ENCODE measurements around the gene MGAT5. TPM values are rescaled to one million over a fixed set of nuclear protein-coding genes. Genes with fewer than 3 reads are reported as not detected.

The MGAT5 gene
- total and polyA plus RNA-seq, 2 donors: 17.0 to 49.4 TPM

DNA sequence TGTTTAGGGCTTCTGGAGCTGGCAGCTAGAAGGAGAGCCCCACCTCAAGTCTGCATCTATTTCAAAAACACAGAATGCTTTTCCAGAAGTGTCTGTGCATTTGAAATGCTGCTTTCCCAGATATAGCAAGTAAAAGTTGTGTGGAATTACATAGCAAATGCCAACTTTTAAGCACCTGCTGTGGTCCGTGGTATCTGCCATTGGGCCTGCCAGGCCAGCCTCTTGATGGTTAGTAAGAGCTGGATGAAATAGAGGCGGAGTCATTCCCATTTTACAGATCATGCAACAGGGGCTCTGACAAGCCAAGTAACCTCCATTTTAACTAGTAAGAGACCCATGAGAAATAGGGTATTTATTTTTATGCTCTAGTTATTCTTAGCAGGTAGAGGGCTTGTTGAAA, 61.6 kb downstream of the MGAT5 start:
- 95% methylated on average over 2 of the region's 2 CpGs for WGBS
- DNase-seq (ENCODE audit: extremely low spot score): no peak

DNA sequence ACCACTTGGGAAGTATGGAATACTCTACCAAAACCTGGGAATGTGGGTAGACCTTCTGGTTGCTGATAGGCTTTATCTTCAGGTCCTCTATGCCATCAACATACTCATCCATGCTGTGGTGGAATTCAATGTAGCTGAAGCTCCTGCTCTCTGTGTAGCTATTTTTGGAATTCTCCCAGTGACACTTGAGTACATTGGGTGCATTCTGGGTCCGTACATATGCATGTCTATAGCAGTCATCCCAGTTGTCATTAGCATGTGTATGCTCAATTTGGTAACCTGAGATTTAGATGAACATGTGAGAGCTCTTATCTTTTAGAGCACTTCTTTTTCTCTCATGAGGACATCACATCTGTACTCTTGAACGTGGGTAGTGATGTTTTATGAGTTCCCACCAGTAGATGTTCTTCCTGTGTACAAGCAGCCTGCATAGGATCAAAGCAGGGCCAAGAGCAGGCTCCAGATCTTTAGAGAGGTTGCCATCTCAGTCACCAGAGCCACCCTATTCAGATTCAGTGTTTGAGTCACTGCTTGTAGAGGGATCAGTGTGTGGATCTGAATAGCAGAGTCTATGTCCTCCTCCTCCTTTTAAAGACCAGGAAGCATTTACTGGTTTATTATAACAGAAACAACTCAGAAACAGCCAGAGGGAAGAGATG, 65.9 kb downstream of the MGAT5 start:
- 68% methylated on average over 2 of the region's 2 CpGs for WGBS
- Histone ChIP-seq H3K4me1 (ENCODE audit: insufficient read depth) (no peaks in the 10 kb centered on the region), H3K4me3 (ENCODE audit: low read depth, low read length) (no peak overlapping the region), H3K36me3 (ENCODE audit: insufficient read depth) (peaks cover 2% of the 10 kb centered on the region), H3K27ac (ENCODE audit: low read depth) (no peak overlapping the region)
- no peak for DNase-seq (ENCODE audit: extremely low spot score)

More for the DNA sequence above, 61.6 kb downstream of the MGAT5 start:
- Histone ChIP-seq H3K4me1 (ENCODE audit: insufficient read depth) (no peaks in the 10 kb centered on the region), H3K4me3 (ENCODE audit: low read depth, low read length) (no peak overlapping the region), H3K36me3 (ENCODE audit: insufficient read depth) (peaks cover 2% of the 10 kb centered on the region), H3K27ac (ENCODE audit: low read depth) (no peak overlapping the region)

DNA sequence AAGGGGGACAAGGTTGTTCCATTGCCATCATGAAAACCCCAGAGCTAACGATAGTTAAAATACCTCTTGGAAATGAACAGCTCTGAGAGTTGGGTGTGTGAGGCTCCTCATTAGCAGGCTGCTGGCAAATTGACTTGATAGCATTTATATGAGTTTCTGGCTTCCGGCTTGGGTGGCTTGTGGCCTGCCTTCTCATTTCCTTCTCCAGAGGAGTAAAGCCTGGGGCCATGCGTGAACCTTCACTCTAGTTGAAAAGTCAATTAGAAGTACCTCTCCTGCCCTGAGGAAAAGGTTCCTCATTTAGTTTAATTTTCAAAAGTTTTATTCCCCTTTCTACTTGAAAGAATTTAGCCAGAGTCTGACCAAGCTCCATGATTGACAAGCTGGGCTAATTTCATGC, 67.1 kb downstream of the MGAT5 start:
- Histone ChIP-seq H3K4me3 (ENCODE audit: low read depth, low read length) (no peak overlapping the region), H3K27ac (ENCODE audit: low read depth) (no peak overlapping the region), H3K4me1 (ENCODE audit: insufficient read depth) (no peaks in the 10 kb centered on the region), H3K36me3 (ENCODE audit: insufficient read depth) (peaks cover 2% of the 10 kb centered on the region)
- WGBS: 92% methylated on average over 3 of the region's 3 CpGs
- DNase-seq (ENCODE audit: extremely low spot score): no peak

- no peak overlapping the region for H3K27ac ChIP-seq (ENCODE audit: low read depth)
- peaks cover 3% of the 10 kb centered on the region for H3K36me3 ChIP-seq (ENCODE audit: insufficient read depth)
- 93% methylated on average over 1 of the region's 1 CpG for WGBS
- H3K4me1 ChIP-seq (ENCODE audit: insufficient read depth): no peaks in the 10 kb centered on the region
- no peak overlapping the region for H3K4me3 ChIP-seq (ENCODE audit: low read depth, low read length)
- no peak for DNase-seq (ENCODE audit: extremely low spot score)
Observed at GRCh38 chr2:134323777-134324176, 69.9 kb downstream of the MGAT5 start.

- no peaks in the 10 kb centered on the region for H3K4me1 ChIP-seq (ENCODE audit: insufficient read depth)
- no peak overlapping the region for H3K4me3 ChIP-seq (ENCODE audit: low read depth, low read length)
- no peak for DNase-seq (ENCODE audit: extremely low spot score)
- no peak overlapping the region for H3K27ac ChIP-seq (ENCODE audit: low read depth)
- WGBS: 57% methylated on average over 4 of the region's 4 CpGs
- H3K36me3 ChIP-seq (ENCODE audit: insufficient read depth): peaks cover 3% of the 10 kb centered on the region
Observed at GRCh38 chr2:134324430-134324829, 70.6 kb downstream of the MGAT5 start.

DNA sequence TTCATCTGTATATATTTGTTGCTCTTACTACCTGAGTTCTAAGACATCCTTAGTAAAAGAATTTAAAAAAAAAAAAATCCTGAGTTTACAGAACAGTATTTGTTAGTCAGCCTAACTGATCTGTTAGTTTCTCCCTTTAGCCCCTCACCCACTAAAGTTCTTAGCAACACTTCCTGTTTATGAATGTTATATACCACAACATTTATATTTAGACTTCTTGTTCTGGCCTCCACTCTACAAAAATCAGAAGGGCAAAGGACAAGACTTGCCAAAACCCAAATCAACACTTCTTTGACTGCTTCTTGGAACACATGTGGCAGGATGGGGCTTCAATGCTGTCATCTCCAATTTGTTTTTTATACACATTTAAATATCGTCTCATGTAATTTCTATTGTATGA, 71.1 kb downstream of the MGAT5 start:
- Histone ChIP-seq H3K4me3 (ENCODE audit: low read depth, low read length) (no peak overlapping the region), H3K4me1 (ENCODE audit: insufficient read depth) (no peaks in the 10 kb centered on the region), H3K27ac (ENCODE audit: low read depth) (no peak overlapping the region), H3K36me3 (ENCODE audit: insufficient read depth) (peaks cover 1% of the 10 kb centered on the region)
- 71% methylated on average over 1 of the region's 1 CpG for WGBS
- DNase-seq (ENCODE audit: extremely low spot score): no peak

DNA sequence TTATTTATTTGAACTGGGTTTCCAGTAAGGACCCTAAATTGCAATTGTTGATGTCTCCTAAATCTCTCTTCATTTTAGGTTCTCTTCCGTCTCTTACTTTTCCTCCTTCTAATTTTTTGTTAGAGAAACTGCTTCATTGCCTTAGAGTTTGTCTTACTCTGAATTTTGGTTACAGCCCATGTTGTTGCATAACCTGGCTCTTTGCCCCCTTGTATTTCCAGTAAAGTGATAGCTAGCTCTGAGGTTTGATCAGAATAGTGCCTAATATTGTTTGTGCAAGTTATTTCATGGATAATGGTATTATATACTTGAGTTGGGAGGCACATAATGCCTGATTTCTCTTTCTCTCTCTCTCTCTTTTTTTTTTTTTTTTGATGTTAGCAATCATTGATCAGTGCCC, 71.8 kb downstream of the MGAT5 start:
- Histone ChIP-seq H3K27ac (ENCODE audit: low read depth) (no peak overlapping the region), H3K4me3 (ENCODE audit: low read depth, low read length) (no peak overlapping the region), H3K4me1 (ENCODE audit: insufficient read depth) (no peaks in the 10 kb centered on the region), H3K36me3 (ENCODE audit: insufficient read depth) (peaks cover 1% of the 10 kb centered on the region)
- DNase-seq (ENCODE audit: extremely low spot score): no peak
- 75% methylated on average over 1 of the region's 1 CpG for WGBS

DNA sequence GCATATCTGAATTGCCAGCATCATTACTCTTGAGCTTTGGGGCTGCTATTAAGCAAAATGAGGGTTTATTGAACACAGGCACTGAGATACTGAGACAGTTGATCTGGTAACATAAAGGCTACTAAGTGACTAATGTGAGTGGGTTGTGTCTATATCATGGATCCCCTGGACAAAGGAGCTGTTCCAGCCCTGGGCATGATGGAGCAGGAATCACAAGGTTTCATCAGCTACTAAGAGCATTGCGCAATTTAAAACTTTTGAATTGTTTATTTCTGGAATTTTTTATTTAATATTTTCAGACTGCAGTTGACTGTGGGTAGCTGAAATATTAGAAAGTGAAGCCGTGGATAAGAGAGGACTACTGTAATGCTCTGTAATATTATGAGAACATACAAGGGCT, 73.5 kb downstream of the MGAT5 start:
- peaks cover 1% of the 10 kb centered on the region for H3K36me3 ChIP-seq (ENCODE audit: insufficient read depth)
- no peak overlapping the region for H3K4me3 ChIP-seq (ENCODE audit: low read depth, low read length)
- 91% methylated on average over 2 of the region's 2 CpGs for WGBS
- peak overlapping the region; percentile 5 for H3K27ac ChIP-seq (ENCODE audit: low read depth)
- no peaks in the 10 kb centered on the region for H3K4me1 ChIP-seq (ENCODE audit: insufficient read depth)
- DNase-seq (ENCODE audit: extremely low spot score): no peak

DNA sequence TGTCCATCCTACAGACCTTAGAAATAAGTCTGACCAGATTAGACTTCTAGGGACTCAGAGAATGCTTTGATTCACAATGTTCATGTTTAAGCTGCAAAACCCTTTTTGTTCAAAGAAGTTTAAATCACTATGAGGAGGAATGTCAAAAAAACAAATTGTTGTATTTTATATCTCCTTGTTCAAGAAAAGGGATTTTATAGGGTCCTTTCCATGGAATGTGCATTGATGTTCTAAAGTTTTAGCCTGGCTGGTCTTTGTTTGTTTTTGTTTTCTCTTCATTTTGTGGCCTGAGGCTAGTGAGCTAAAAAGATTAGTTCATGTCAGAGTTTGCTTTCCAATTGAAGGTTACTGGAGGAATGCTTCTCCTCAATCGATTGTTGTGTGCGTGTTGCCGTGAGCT, 77.2 kb downstream of the MGAT5 start:
- Histone ChIP-seq H3K4me3 (ENCODE audit: low read depth, low read length) (no peak overlapping the region), H3K27ac (ENCODE audit: low read depth) (no peak overlapping the region), H3K4me1 (ENCODE audit: insufficient read depth) (no peaks in the 10 kb centered on the region), H3K36me3 (ENCODE audit: insufficient read depth) (peaks cover 1% of the 10 kb centered on the region)
- DNase-seq (ENCODE audit: extremely low spot score): no peak
- 92% methylated on average over 3 of the region's 3 CpGs for WGBS

DNA sequence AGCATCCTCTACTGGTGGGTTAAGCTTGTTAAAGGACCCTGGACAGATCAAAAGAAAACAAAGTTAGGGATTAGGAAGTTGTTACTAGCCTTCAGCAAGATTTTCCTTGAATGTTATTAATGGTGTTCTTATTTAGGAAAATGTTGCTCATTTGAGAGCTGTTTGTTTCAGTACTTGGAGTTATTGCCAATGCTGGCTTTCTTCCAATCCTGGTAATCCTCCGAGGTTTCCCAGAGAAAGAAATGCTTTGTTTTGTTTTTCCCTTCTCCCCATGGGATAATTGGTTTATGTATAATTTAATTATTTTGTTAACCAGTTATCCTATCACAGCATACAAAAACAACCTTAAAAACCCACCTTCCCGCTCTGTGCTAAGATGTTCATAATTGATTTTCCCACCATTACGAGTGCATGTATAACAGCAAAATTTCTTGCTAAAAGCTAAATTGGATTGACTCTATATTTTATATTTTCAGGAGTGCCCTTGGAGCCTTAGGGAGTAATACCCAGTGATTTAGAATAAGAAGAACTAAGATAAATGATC, 79.8 kb downstream of the MGAT5 start:
- H3K36me3 ChIP-seq (ENCODE audit: insufficient read depth): peaks cover 4% of the 10 kb centered on the region
- H3K4me3 ChIP-seq (ENCODE audit: low read depth, low read length): no peak overlapping the region
- 54% methylated on average over 3 of the region's 3 CpGs for WGBS
- no peak for DNase-seq (ENCODE audit: extremely low spot score)
- H3K4me1 ChIP-seq (ENCODE audit: insufficient read depth): no peaks in the 10 kb centered on the region
- no peak overlapping the region for H3K27ac ChIP-seq (ENCODE audit: low read depth)

DNA sequence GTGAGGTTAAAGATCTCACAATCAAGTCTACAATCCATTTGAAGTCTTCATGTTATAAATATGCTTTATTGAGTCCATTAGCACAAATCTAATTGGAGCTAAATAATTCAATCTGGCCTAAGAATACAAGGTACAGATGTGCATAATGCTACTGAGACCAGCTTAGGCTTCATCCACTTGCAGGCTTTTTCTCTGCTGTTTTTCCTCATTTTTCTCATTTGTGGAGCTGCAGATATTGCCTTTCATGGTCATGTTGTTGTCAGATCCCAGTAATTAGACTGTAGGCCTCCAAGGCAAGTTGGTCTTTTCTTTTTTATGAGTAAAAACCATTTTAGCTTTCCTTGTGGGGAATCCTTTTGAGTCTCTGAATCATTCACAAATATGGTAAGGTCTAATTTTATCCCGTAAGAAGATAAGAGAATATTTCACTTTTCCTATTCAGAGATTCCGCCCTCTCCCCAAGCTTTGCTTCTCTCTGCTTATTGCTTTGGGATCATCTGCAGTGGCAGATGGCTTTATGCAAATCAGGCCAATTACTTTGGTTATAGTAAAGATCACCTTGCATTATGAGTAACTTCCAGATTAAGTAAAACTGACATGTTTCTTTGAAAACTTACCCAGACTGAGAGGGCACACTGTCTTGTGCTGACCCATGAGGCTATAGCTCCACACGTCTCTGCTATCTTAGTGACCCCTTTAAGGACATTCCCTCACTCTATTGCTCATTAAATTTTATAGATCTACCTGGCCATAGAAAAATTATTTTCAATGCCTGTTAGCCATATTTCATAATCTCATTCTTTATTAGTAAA, 80.9 kb downstream of the MGAT5 start:
- 50% methylated on average over 3 of the region's 3 CpGs for WGBS
- Histone ChIP-seq H3K36me3 (ENCODE audit: insufficient read depth) (peaks cover 5% of the 10 kb centered on the region), H3K4me3 (ENCODE audit: low read depth, low read length) (no peak overlapping the region), H3K4me1 (ENCODE audit: insufficient read depth) (no peaks in the 10 kb centered on the region), H3K27ac (ENCODE audit: low read depth) (no peak overlapping the region)
- DNase-seq (ENCODE audit: extremely low spot score): no peak

DNA sequence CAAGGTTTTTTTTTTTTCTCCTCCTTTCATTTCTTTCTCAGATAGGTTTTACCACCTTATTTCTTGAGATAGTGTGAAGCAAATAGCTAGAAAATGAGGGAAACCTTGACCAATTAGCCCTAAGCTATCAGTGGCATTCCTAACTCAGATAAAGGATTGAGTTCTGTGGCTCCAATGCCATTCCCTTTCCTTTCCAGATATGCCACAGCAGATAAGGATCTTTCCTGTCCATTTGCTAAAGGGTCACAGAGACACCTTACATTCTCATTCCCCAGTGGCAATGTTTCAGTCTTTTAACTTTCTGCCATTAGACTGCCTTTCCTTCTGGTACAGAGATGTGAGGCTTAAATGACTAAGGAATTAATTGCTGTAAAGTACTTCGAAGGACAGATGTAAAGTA, 81.7 kb downstream of the MGAT5 start:
- H3K4me3 ChIP-seq (ENCODE audit: low read depth, low read length): no peak overlapping the region
- DNase-seq (ENCODE audit: extremely low spot score): no peak
- whole genome bisulfite sequencing: 73% methylated on average over 1 of the region's 1 CpG
- H3K27ac ChIP-seq (ENCODE audit: low read depth): no peak overlapping the region
- H3K36me3 ChIP-seq (ENCODE audit: insufficient read depth): peaks cover 5% of the 10 kb centered on the region
- no peaks in the 10 kb centered on the region for H3K4me1 ChIP-seq (ENCODE audit: insufficient read depth)

GRCh38 chr2:134336352-134336751, 82.5 kb downstream of the MGAT5 start:
- no peaks in the 10 kb centered on the region for H3K4me1 ChIP-seq (ENCODE audit: insufficient read depth)
- peaks cover 5% of the 10 kb centered on the region for H3K36me3 ChIP-seq (ENCODE audit: insufficient read depth)
- no peak for DNase-seq (ENCODE audit: extremely low spot score)
- no peak overlapping the region for H3K27ac ChIP-seq (ENCODE audit: low read depth)
- no peak overlapping the region for H3K4me3 ChIP-seq (ENCODE audit: low read depth, low read length)
- WGBS: 68% methylated on average over 4 of the region's 4 CpGs

GRCh38 chr2:134336921-134337320, 83.0 kb downstream of the MGAT5 start:
- Histone ChIP-seq H3K36me3 (ENCODE audit: insufficient read depth) (peaks cover 5% of the 10 kb centered on the region), H3K4me1 (ENCODE audit: insufficient read depth) (no peaks in the 10 kb centered on the region), H3K27ac (ENCODE audit: low read depth) (no peak overlapping the region), H3K4me3 (ENCODE audit: low read depth, low read length) (no peak overlapping the region)
- 96% methylated on average over 3 of the region's 3 CpGs for WGBS
- DNase-seq (ENCODE audit: extremely low spot score): no peak
